Trophoblast cell (in vitro differentiated cells and primary cell): Measurements from ENCODE around the gene ETS1.

Experiments
- DNase-seq, 2 donors: peaks; one replicate each; pipeline ENCODE4 v3.0.0-alpha.2; 2016
- H2AFZ ChIP-seq: 2 replicates; pipeline ENCODE4 v1.6.1; 2013; ENCODE audit warnings: low read length, moderate library complexity, mild to moderate bottlenecking; ENCODE audit not compliant: insufficient read depth, poor library complexity
- H2AK5ac ChIP-seq: 2 replicates; pipeline ENCODE4 v1.6.1; 2013; ENCODE audit warnings: mild to moderate bottlenecking, low read length
- H2BK120ac ChIP-seq: 2 replicates; pipeline ENCODE4 v1.6.1; 2013; ENCODE audit warnings: low read length, mild to moderate bottlenecking, moderate library complexity; ENCODE audit not compliant: insufficient read depth, poor library complexity
- H2BK12ac ChIP-seq: 2 replicates; pipeline ENCODE4 v1.6.1; 2013; ENCODE audit warnings: mild to moderate bottlenecking, low read length, moderate library complexity
- H2BK5ac ChIP-seq: 2 replicates; pipeline ENCODE4 v1.6.1; 2013; ENCODE audit warnings: low read length, low read depth, moderate library complexity, mild to moderate bottlenecking; ENCODE audit not compliant: poor library complexity
- H3K14ac ChIP-seq: 2 replicates; pipeline ENCODE4 v1.6.1; 2013; ENCODE audit warnings: mild to moderate bottlenecking, low read length
- H3K18ac ChIP-seq: 2 replicates; pipeline ENCODE4 v1.6.1; 2013; ENCODE audit warnings: mild to moderate bottlenecking, low read length
- H3K23ac ChIP-seq: 2 replicates; pipeline ENCODE4 v1.6.1; 2013; ENCODE audit warnings: low read length
- H3K27ac ChIP-seq: 2 replicates; pipeline ENCODE4 v1.5.1; 2013; ENCODE audit warnings: low read depth, mild to moderate bottlenecking, inconsistent platforms, low read length, moderate library complexity
- H3K27me3 ChIP-seq: 2 replicates; pipeline ENCODE4 v1.6.1; 2013; ENCODE audit warnings: inconsistent platforms, mild to moderate bottlenecking, low read length, moderate library complexity; ENCODE audit not compliant: insufficient read depth
- H3K36me3 ChIP-seq, 2 experiments: 1 replicate in 1 of 2; 2 replicates in 1 of 2; pipeline ENCODE4 v1.6.1; 2013; ENCODE audit warnings: low read length in 2 of 2, mild to moderate bottlenecking in 2 of 2, moderate library complexity in 1 of 2; ENCODE audit not compliant: insufficient read depth in 2 of 2, control insufficient read depth in 1 of 2
- H3K4ac ChIP-seq: 2 replicates; pipeline ENCODE4 v1.6.1; 2013; ENCODE audit warnings: low read depth, mild to moderate bottlenecking, low read length, moderate library complexity
- H3K4me1 ChIP-seq, 2 experiments: 1 replicate in 1 of 2; 2 replicates in 1 of 2; pipeline ENCODE4 v1.6.1; 2013; ENCODE audit warnings: low read length in 2 of 2, mild to moderate bottlenecking in 2 of 2, moderate library complexity in 1 of 2; ENCODE audit not compliant: insufficient read depth in 2 of 2, control insufficient read depth in 1 of 2
- H3K4me2 ChIP-seq: 2 replicates; pipeline ENCODE4 v1.6.1; 2013; ENCODE audit warnings: inconsistent platforms, mild to moderate bottlenecking, low read length, moderate library complexity
- H3K4me3 ChIP-seq: 2 replicates; pipeline ENCODE4 v1.5.1; 2013; ENCODE audit warnings: mild to moderate bottlenecking, low read depth, low read length, inconsistent platforms
- H3K79me1 ChIP-seq: one replicate; pipeline ENCODE4 v1.6.1; 2013; ENCODE audit warnings: low read length
- H3K79me2 ChIP-seq: 2 replicates; pipeline ENCODE4 v1.6.1; 2013; ENCODE audit warnings: low read length, mild to moderate bottlenecking; ENCODE audit not compliant: control insufficient read depth, insufficient read depth, poor library complexity
- H3K9ac ChIP-seq: 2 replicates; pipeline ENCODE4 v1.6.1; 2013; ENCODE audit warnings: mild to moderate bottlenecking, low read length
- H3K9me3 ChIP-seq: 2 replicates; pipeline ENCODE4 v1.6.1; 2013; ENCODE audit warnings: low read depth, mild to moderate bottlenecking, control low read depth, inconsistent platforms, low read length; ENCODE audit not compliant: insufficient read depth
- H4K12ac ChIP-seq: 2 replicates; pipeline ENCODE4 v1.6.1; 2013; ENCODE audit warnings: low read depth, mild to moderate bottlenecking, low read length, moderate library complexity
- H4K8ac ChIP-seq: 2 replicates; pipeline ENCODE4 v1.6.1; 2013; ENCODE audit warnings: low read depth, mild to moderate bottlenecking, low read length, moderate library complexity
- H4K91ac ChIP-seq: one replicate; pipeline ENCODE4 v1.6.1; 2013; ENCODE audit warnings: low read depth, mild to moderate bottlenecking, low read length, moderate library complexity
- WGBS: extraction: QIAGEN DNeasy Blood & Tissue Kit; methylation state at CpG from one replicate; pipeline ENCODE4 v1.1.7; 2013; ENCODE audit warnings: missing lambda C conversion rate; ENCODE audit not compliant: insufficient read length, insufficient coverage; ENCODE audit errors: extremely low coverage; 5-methylcytosine and 5-hydroxymethylcytosine counted together

ETS1 gene

GRCh38 chr11:128428935-128429334, 158.4 kb downstream of the ETS1 start:
- Histone ChIP-seq H3K4me2 (no peak overlapping the region), H3K36me3 (no peaks in the 10 kb centered on the region), H3K79me1 (peaks cover 15% of the 10 kb centered on the region), H3K9ac (no peak overlapping the region), H3K4me1 (peaks cover 13 to 16% of the 10 kb centered on the region in 2 experiments), H4K8ac (no peak overlapping the region), H2BK5ac (no peak overlapping the region), H2BK120ac (no peak overlapping the region), H2AK5ac (no peak overlapping the region), H3K79me2 (no peaks in the 10 kb centered on the region), H2AFZ (no peak overlapping the region), H3K14ac (no peak overlapping the region), H3K23ac (no peak overlapping the region), H4K91ac (peak overlapping the region; percentile 32), H3K18ac (no peak overlapping the region), H3K27ac (no peak overlapping the region), H3K27me3 (no peaks in the 10 kb centered on the region), H2BK12ac (no peak overlapping the region), H3K4me3 (no peak overlapping the region), H4K12ac (no peak overlapping the region), H3K4ac (no peak overlapping the region), H3K9me3 (peaks cover 3% of the 10 kb centered on the region)
- no peak for DNase-seq
- no CpG with 5 or more reads among the region's 3 CpGs for WGBS

DNA sequence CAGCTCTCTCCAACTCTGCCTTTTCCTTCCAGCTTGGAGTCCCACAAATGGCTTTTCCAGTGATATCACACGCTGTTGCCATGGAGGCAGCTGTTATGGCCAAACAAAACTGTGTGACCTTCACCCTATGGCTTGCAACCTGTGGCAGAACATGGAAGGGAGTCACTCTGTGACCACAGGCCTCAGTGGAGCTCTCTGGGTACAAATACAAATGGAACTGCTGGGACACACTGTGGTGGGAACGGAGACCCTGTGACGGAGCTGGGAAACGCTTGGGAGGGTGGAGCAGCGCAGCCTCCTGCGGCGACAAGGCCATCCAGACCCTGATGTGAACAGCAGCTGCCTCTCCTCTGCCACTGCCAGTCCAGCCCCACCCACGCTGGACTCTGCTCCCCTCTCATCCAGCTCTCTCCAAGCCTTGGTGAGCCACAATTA, 162.5 kb downstream of the ETS1 start:
- Histone ChIP-seq H4K12ac (no peak overlapping the region), H3K27me3 (no peaks in the 10 kb centered on the region), H3K36me3 (no peaks in the 10 kb centered on the region), H3K9me3 (no peaks in the 10 kb centered on the region), H3K23ac (no peak overlapping the region), H4K91ac (peak overlapping the region; percentile 77), H2AK5ac (peak overlapping the region; percentile 61), H3K18ac (peak overlapping the region; percentile 57), H3K4me3 (no peak overlapping the region), H4K8ac (peak overlapping the region; percentile 30), H3K79me1 (peaks cover 26% of the 10 kb centered on the region), H3K4me2 (no peak overlapping the region), H3K4ac (peak overlapping the region; percentile 13), H3K9ac (no peak overlapping the region), H3K14ac (peak overlapping the region; percentile 34), H3K4me1 (peaks cover 21 to 31% of the 10 kb centered on the region in 2 experiments), H2BK120ac (peak overlapping the region; percentile 36), H2BK12ac (peak overlapping the region; percentile 55), H2AFZ (peak overlapping the region; percentile 32), H3K79me2 (no peaks in the 10 kb centered on the region), H2BK5ac (peak overlapping the region; percentile 28), H3K27ac (peak overlapping the region; percentile 7)
- no CpG with 5 or more reads among the region's 8 CpGs for WGBS
- DNase-seq: peak in 1 of 2 donors; percentile 27

GRCh38 chr11:128424271-128424711, 163.1 kb downstream of the ETS1 start:
- H3K9ac ChIP-seq: no peak overlapping the region
- H4K8ac ChIP-seq: no peak overlapping the region
- H3K9me3 ChIP-seq: no peaks in the 10 kb centered on the region
- H3K79me1 ChIP-seq: peaks cover 29% of the 10 kb centered on the region
- no peaks in the 10 kb centered on the region for H3K79me2 ChIP-seq
- no peak overlapping the region for H3K23ac ChIP-seq
- WGBS: no CpG with 5 or more reads among the region's 8 CpGs
- H3K18ac ChIP-seq: no peak overlapping the region
- peak overlapping the region; percentile 37 for H2BK5ac ChIP-seq
- H2AFZ ChIP-seq: peak overlapping the region; percentile 40
- H3K27ac ChIP-seq: peak overlapping the region; percentile 73
- no peaks in the 10 kb centered on the region for H3K36me3 ChIP-seq
- H3K4ac ChIP-seq: no peak overlapping the region
- no peaks in the 10 kb centered on the region for H3K27me3 ChIP-seq
- DNase-seq: no peak
- no peak overlapping the region for H3K14ac ChIP-seq
- no peak overlapping the region for H4K12ac ChIP-seq
- H3K4me3 ChIP-seq: no peak overlapping the region
- peaks cover 23 to 34% of the 10 kb centered on the region in 2 experiments for H3K4me1 ChIP-seq
- H2BK120ac ChIP-seq: no peak overlapping the region
- no peak overlapping the region for H2AK5ac ChIP-seq
- H2BK12ac ChIP-seq: peak overlapping the region; percentile 63
- H4K91ac ChIP-seq: peak overlapping the region; percentile 77
- no peak overlapping the region for H3K4me2 ChIP-seq

GRCh38 chr11:128422576-128423370, 164.6 kb downstream of the ETS1 start:
- Histone ChIP-seq H3K4me2 (no peak overlapping the region), H2AK5ac (peak overlapping the region; percentile 38), H3K4ac (peak overlapping the region; percentile 38), H3K9ac (no peak overlapping the region), H3K9me3 (no peaks in the 10 kb centered on the region), H3K4me1 (peaks cover 24 to 30% of the 10 kb centered on the region in 2 experiments), H3K4me3 (no peak overlapping the region), H2AFZ (no peak overlapping the region), H3K79me2 (no peaks in the 10 kb centered on the region), H4K12ac (no peak overlapping the region), H3K14ac (peak overlapping the region; percentile 41), H3K79me1 (peaks cover 32% of the 10 kb centered on the region), H2BK5ac (peak overlapping the region; percentile 4), H3K18ac (peak overlapping the region; percentile 5), H2BK120ac (peak overlapping the region; percentile 6), H4K91ac (peak overlapping the region; percentile 78), H4K8ac (no peak overlapping the region), H2BK12ac (peak overlapping the region; percentile 66), H3K27ac (no peak overlapping the region), H3K36me3 (no peaks in the 10 kb centered on the region), H3K27me3 (no peaks in the 10 kb centered on the region), H3K23ac (no peak overlapping the region)
- no peak for DNase-seq
- no CpG with 5 or more reads among the region's 16 CpGs for WGBS
